K562 (cell line): ENCODE data around the gene ACER3. TPM values are rescaled to one million over a fixed set of nuclear protein-coding genes. Genes with fewer than 3 reads are reported as not detected.

Experiments
- CBX1 ChIP-seq: sonication (generic); IDR thresholded peaks from 2 replicates; pipeline ENCODE4 v1.6.1; 2016; ENCODE audit warnings: antibody characterized with exemption, low read depth, mild to moderate bottlenecking
- CBX8 ChIP-seq: fragments of 200-600 bp; sonication (generic); IDR thresholded peaks from 2 replicates; pipeline ENCODE4 v1.6.1; 2012; ENCODE audit warnings: borderline replicate concordance, mixed run types, low read depth, mild to moderate bottlenecking, moderate library complexity, mixed read lengths, low read length, control low read depth, inconsistent platforms; ENCODE audit not compliant: poor library complexity, severe bottlenecking; ENCODE audit errors: extremely low read depth
- CLOCK ChIP-seq: fragments of 250-450 bp; sonication (Bioruptor Pico); IDR thresholded peaks from 2 replicates; pipeline ENCODE4 v1.4.0; 2020; ENCODE audit warnings: mild to moderate bottlenecking, moderate library complexity, borderline replicate concordance
- E2F8 ChIP-seq: fragments of 450-650 bp; IDR thresholded peaks from 2 replicates; pipeline ENCODE4 v1.7.1; 2018; ENCODE audit warnings: mild to moderate bottlenecking, low read depth; ENCODE audit not compliant: partially characterized antibody
- HNRNPK ChIP-seq: fragments of 200-400 bp; formaldehyde crosslinking; IDR thresholded peaks from one replicate; pipeline ENCODE4 v1.6.1; 2018; ENCODE audit warnings: mild to moderate bottlenecking, low read depth, low read length; ENCODE audit not compliant: poor library complexity, severe bottlenecking
- NBN ChIP-seq: fragments of 450-650 bp; IDR thresholded peaks from 2 replicates; pipeline ENCODE4 v1.6.1; 2016; ENCODE audit warnings: low read depth, mild to moderate bottlenecking
- NEUROD1 ChIP-seq: fragments of 150-350 bp; IDR thresholded peaks from 2 replicates; pipeline ENCODE4 v1.6.1; 2014; ENCODE audit warnings: borderline replicate concordance, low read length, low read depth; ENCODE audit not compliant: partially characterized antibody
- RBM39 ChIP-seq: fragments of 200-400 bp; formaldehyde crosslinking; optimal IDR thresholded peaks from 2 replicates; pipeline ENCODE3; 2018; ENCODE audit warnings: low read depth, low read length
- SMAD1 ChIP-seq: fragments of 150-350 bp; IDR thresholded peaks from 2 replicates; pipeline ENCODE4 v1.6.1; 2014; ENCODE audit warnings: low read length, low read depth; ENCODE audit not compliant: partially characterized antibody
- ZNF830 ChIP-seq: fragments of 250-450 bp; sonication (Bioruptor Pico); IDR thresholded peaks from 2 replicates; pipeline ENCODE4 v1.5.0; 2021; ENCODE audit warnings: mild to moderate bottlenecking
- polyA plus RNA-seq, 8 experiments: library from polyadenylated mRNA; depleted of rRNA in 4 of 8; stranded (reverse) in 5 of 8; unstranded in 3 of 8; fragments of >200 nt; fragmentation: Nextera tagmentation in 2 of 8; fragmentation: Illumina TruSeq in 1 of 8; extraction: Ambion mirVana in 2 of 8; extraction: Trizol in 1 of 8; gene quantifications; 2 replicates each; pipeline versions ENCODE4 v1.2.1 to v1.2.3, GENCODE V29; 2011 to 2014; ENCODE audit warnings: inconsistent platforms in 1 of 8, missing spikeins in 1 of 8
- total RNA-seq, 7 experiments: library from RNA; depleted of rRNA in 6 of 7; stranded (reverse); fragments of >200 nt in 6 of 7; fragmentation: Illumina TruSeq in 2 of 7; extraction: Trizol in 2 of 7; gene quantifications; 2 replicates each; pipeline versions ENCODE4 v1.2.1 to v1.2.3, GENCODE V29; 2011 to 2021; ENCODE audit warnings: low replicate concordance in 1 of 7
- TF ChIP-seq, protein P1 (sequence below): fragments of 250-450 bp; sonication (Bioruptor Pico); IDR thresholded peaks from 2 replicates; pipeline ENCODE4 v1.4.0; 2020; ENCODE audit warnings: mild to moderate bottlenecking, moderate library complexity
- TF ChIP-seq, protein P2 (sequence below): sonication (generic); formaldehyde crosslinking; IDR thresholded peaks from 2 replicates; pipeline ENCODE4 v1.9.0; 2022; ENCODE audit warnings: mild to moderate bottlenecking, missing genetic modification reagents

The ACER3 gene
- total and polyA plus RNA-seq, 9 of the 15 experiments (the other 6 are each of a cell fraction or from before 2014, with no cell fraction given): 2.0 to 23.8 (median 9.5) TPM

DNA sequence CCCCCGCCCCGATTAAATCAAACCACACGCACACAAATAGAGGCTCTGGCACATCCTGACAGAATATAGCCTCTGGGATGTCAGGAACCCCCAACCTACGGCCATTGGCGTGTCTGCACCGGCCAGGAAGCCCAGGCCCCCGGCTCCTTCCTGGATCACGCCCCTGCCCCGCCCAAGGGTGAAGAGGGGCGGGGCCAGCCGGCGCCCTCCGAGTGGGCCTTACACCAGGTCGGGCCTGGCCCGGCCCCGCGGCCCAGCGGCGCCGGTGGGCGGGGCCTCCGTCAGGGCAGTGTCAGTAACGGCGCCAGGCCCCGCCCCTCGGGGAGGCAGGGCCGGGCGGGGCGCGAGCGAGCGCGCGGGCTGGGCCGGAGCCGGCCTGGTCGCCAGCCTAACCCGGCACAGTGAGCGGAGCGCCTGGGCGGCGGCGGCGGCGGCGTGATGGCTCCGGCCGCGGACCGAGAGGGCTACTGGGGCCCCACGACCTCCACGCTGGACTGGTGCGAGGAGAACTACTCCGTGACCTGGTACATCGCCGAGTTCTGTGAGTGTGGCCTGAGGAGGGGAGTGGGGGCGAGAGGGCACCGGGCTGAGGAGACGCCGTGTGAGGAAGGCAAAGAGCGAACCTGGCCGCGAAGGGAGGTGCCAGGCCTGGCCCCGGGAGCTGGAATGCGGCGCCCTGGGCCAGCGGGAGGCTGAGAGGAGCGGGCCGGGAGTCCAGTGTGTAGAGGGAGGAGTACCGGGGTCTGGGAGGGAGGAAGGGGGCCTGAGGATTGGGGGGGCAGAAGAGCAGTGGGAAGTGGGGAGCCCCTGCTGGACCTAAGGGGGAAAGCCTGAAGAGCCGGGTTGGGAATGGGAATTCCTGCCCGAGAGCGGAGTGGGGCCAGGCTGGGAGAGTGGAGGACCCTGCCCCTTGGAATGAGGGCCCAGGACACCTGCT lies at the start of gene ACER3 (continued):
- TF ChIP-seq ZNF830 (CRISPR knock-in tag) (no peak), CLOCK (CRISPR knock-in tag) (no peak), E2F8 (no peak), CBX1 (no peak), NBN (no peak), SMAD1 (no peak), RBM39 (no peak), CBX8 (no peak), NEUROD1 (no peak), HNRNPK (no peak)
- TF ChIP-seq, protein P1, sequence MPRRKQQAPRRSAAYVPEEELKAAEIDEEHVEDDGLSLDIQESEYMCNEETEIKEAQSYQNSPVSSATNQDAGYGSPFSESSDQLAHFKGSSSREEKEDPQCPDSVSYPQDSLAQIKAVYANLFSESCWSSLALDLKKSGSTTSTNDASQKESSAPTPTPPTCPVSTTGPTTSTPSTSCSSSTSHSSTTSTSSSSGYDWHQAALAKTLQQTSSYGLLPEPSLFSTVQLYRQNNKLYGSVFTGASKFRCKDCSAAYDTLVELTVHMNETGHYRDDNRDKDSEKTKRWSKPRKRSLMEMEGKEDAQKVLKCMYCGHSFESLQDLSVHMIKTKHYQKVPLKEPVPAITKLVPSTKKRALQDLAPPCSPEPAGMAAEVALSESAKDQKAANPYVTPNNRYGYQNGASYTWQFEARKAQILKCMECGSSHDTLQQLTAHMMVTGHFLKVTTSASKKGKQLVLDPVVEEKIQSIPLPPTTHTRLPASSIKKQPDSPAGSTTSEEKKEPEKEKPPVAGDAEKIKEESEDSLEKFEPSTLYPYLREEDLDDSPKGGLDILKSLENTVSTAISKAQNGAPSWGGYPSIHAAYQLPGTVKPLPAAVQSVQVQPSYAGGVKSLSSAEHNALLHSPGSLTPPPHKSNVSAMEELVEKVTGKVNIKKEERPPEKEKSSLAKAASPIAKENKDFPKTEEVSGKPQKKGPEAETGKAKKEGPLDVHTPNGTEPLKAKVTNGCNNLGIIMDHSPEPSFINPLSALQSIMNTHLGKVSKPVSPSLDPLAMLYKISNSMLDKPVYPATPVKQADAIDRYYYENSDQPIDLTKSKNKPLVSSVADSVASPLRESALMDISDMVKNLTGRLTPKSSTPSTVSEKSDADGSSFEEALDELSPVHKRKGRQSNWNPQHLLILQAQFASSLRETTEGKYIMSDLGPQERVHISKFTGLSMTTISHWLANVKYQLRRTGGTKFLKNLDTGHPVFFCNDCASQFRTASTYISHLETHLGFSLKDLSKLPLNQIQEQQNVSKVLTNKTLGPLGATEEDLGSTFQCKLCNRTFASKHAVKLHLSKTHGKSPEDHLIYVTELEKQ (CRISPR knock-in tag): no peak
- TF ChIP-seq, protein P2, sequence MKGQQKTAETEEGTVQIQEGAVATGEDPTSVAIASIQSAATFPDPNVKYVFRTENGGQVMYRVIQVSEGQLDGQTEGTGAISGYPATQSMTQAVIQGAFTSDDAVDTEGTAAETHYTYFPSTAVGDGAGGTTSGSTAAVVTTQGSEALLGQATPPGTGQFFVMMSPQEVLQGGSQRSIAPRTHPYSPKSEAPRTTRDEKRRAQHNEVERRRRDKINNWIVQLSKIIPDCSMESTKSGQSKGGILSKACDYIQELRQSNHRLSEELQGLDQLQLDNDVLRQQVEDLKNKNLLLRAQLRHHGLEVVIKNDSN (CRISPR knock-in tag): no peak
